Keratinocyte (primary cell): ENCODE data around the gene KLHL35. TPM values are rescaled to one million over a fixed set of nuclear protein-coding genes. Genes with fewer than 3 reads are reported as not detected.

Experiments
- DNase-seq: peaks from one replicate; pipeline ENCODE4 v3.0.0-alpha.2; 2011; ENCODE audit warnings: low read depth, missing footprints, low spot score
- FAIRE-seq: peaks from 2 replicates; lab custom pipeline; 2011; peaks lifted over from hg19 to GRCh38; lab: Jason Lieb, UNC
- H2AFZ ChIP-seq: 2 replicates; pipeline ENCODE4 v1.6.0; 2012; ENCODE audit warnings: low read length, control low read depth, inconsistent platforms; ENCODE audit not compliant: control insufficient read depth
- H3K27ac ChIP-seq: 2 replicates; pipeline ENCODE4 v1.5.1; 2011; ENCODE audit warnings: low read length; ENCODE audit not compliant: control insufficient read depth, insufficient read depth
- H3K27me3 ChIP-seq: 3 replicates; pipeline ENCODE4 v1.6.0; 2011; ENCODE audit warnings: low read length; ENCODE audit not compliant: control insufficient read depth, insufficient read depth; ENCODE audit errors: extremely low read depth
- H3K36me3 ChIP-seq, 2 experiments: 2 replicates in 1 of 2; 3 replicates in 1 of 2; pipeline ENCODE4 v1.5.1; 2011; ENCODE audit warnings: low read length in 2 of 2, mild to moderate bottlenecking in 1 of 2; ENCODE audit not compliant: control insufficient read depth in 2 of 2, insufficient read depth in 2 of 2; ENCODE audit errors: extremely low read depth in 1 of 2
- H3K4me1 ChIP-seq: 3 replicates; pipeline ENCODE4 v1.5.1; 2011; ENCODE audit warnings: low read length; ENCODE audit not compliant: control insufficient read depth, insufficient read depth; ENCODE audit errors: extremely low read depth
- H3K4me2 ChIP-seq: 3 replicates; pipeline ENCODE4 v1.6.0; 2011; ENCODE audit warnings: low read depth, low read length; ENCODE audit not compliant: control insufficient read depth, insufficient read depth; ENCODE audit errors: extremely low read depth
- H3K4me3 ChIP-seq, 3 experiments: fragments of 200-600 bp in 1 of 3; sonication (generic) in 1 of 3; 2 replicates in 2 of 3; 3 replicates in 1 of 3; pipeline ENCODE4 v1.5.1; 2011 to 2016; ENCODE audit warnings: low read length in 3 of 3, mild to moderate bottlenecking in 3 of 3, control low read depth in 2 of 3, inconsistent platforms in 1 of 3, low read depth in 1 of 3, mixed read lengths in 1 of 3, mixed run types in 1 of 3, moderate library complexity in 1 of 3; ENCODE audit not compliant: control insufficient read depth in 2 of 3, insufficient read depth in 2 of 3; ENCODE audit errors: extremely low read depth in 1 of 3
- H3K79me2 ChIP-seq: 2 replicates; pipeline ENCODE4 v1.6.0; 2012; ENCODE audit warnings: low read length; ENCODE audit not compliant: control insufficient read depth, insufficient read depth
- H3K9ac ChIP-seq: 3 replicates; pipeline ENCODE4 v1.6.0; 2011; ENCODE audit warnings: low read length; ENCODE audit not compliant: control insufficient read depth, insufficient read depth; ENCODE audit errors: extremely low read depth
- H3K9me1 ChIP-seq: 3 replicates; pipeline ENCODE4 v1.6.0; 2011; ENCODE audit warnings: low read length; ENCODE audit not compliant: control insufficient read depth, insufficient read depth; ENCODE audit errors: extremely low read depth
- H3K9me3 ChIP-seq: 2 replicates; pipeline ENCODE4 v1.5.1; 2012; ENCODE audit warnings: low read depth, low read length; ENCODE audit not compliant: control insufficient read depth
- H4K20me1 ChIP-seq: 3 replicates; pipeline ENCODE4 v1.6.0; 2011; ENCODE audit warnings: low read length; ENCODE audit not compliant: control insufficient read depth, insufficient read depth; ENCODE audit errors: extremely low read depth
- EZH2 ChIP-seq: IDR thresholded peaks from one replicate; pipeline ENCODE4 v1.6.1; 2012; ENCODE audit warnings: inconsistent platforms, mild to moderate bottlenecking, low read length, moderate library complexity
- dilution Hi-C: fragments of 300-500 bp; cut with MboI; formaldehyde crosslinking; loops from one replicate; pipeline ENCODE4 v1.7.0; 2020; ENCODE audit warnings: low sequenced_read_pairs; ENCODE audit not compliant: extremely low pct_ligation_motif_present
- polyA plus RNA-seq, 5 experiments: library from polyadenylated mRNA; depleted of rRNA in 3 of 5; stranded (reverse) in 3 of 5; stranded (forward) in 1 of 5; unstranded in 1 of 5; fragments of >200 nt; gene quantifications; 1 replicate in 1 of 5; 2 replicates in 3 of 5; 3 replicates in 1 of 5; pipeline versions ENCODE4 v1.2.1 to v1.2.3, GENCODE V29; 2011 to 2012; ENCODE audit warnings: missing spikeins in 2 of 5, low read depth in 1 of 5, low replicate concordance in 1 of 5
- TF ChIP-seq, protein P1 (sequence below), 3 experiments: IDR thresholded peaks in 1 of 3; conservative IDR thresholded peaks in 1 of 3; optimal IDR thresholded peaks in 1 of 3; 2 replicates in 2 of 3; 3 replicates in 1 of 3; pipeline versions ENCODE3 to v1.5.1; 2011; ENCODE audit warnings: low read length in 3 of 3, mild to moderate bottlenecking in 3 of 3, moderate library complexity in 2 of 3, control low read depth in 1 of 3, inconsistent platforms in 1 of 3; ENCODE audit not compliant: insufficient read depth in 2 of 3; ENCODE audit errors: extremely low read depth in 1 of 3

The KLHL35 gene
- polyA plus RNA-seq, 1 donor (not counting 4 experiments of a cell fraction or from before 2014, with no cell fraction given) = 0.58 TPM

GRCh38 chr11:75376175-75376574 lies 56.8 kb downstream of the KLHL35 start:
- H4K20me1 ChIP-seq = no peaks in the 10 kb centered on the region
- TF ChIP-seq, protein P1, sequence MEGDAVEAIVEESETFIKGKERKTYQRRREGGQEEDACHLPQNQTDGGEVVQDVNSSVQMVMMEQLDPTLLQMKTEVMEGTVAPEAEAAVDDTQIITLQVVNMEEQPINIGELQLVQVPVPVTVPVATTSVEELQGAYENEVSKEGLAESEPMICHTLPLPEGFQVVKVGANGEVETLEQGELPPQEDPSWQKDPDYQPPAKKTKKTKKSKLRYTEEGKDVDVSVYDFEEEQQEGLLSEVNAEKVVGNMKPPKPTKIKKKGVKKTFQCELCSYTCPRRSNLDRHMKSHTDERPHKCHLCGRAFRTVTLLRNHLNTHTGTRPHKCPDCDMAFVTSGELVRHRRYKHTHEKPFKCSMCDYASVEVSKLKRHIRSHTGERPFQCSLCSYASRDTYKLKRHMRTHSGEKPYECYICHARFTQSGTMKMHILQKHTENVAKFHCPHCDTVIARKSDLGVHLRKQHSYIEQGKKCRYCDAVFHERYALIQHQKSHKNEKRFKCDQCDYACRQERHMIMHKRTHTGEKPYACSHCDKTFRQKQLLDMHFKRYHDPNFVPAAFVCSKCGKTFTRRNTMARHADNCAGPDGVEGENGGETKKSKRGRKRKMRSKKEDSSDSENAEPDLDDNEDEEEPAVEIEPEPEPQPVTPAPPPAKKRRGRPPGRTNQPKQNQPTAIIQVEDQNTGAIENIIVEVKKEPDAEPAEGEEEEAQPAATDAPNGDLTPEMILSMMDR (optimal IDR thresholded peaks at IDR 0.05 in 1 of 3, IDR thresholded peaks at IDR 0.05 in 1 of 3, conservative IDR thresholded peaks at IDR 0.05 in 1 of 3; ENCODE audit: extremely low read depth in 1 of 3, insufficient read depth in 2 of 3, low read length in 3 of 3) = no peak
- TF ChIP-seq EZH2 = no peak
- H3K9ac ChIP-seq = no peak overlapping the region
- H3K27ac ChIP-seq = no peak overlapping the region
- no peak for DNase-seq
- no peaks in the 10 kb centered on the region for H3K79me2 ChIP-seq
- H3K4me2 ChIP-seq = no peak overlapping the region
- no peaks in the 10 kb centered on the region for H3K9me1 ChIP-seq
- no peaks in the 10 kb centered on the region for H3K36me3 ChIP-seq
- H2AFZ ChIP-seq = no peak overlapping the region
- H3K27me3 ChIP-seq = peaks cover 4% of the 10 kb centered on the region
- dilution Hi-C loops = no loop called here
- no peak overlapping the region for H3K4me3 ChIP-seq
- no peak for FAIRE-seq
- no peaks in the 10 kb centered on the region for H3K9me3 ChIP-seq
- H3K4me1 ChIP-seq = peaks cover 3% of the 10 kb centered on the region

GRCh38 chr11:75375626-75376025 lies 57.4 kb downstream of the KLHL35 start:
- dilution Hi-C loops = no loop called here
- Histone ChIP-seq H3K9ac (no peak overlapping the region), H3K27ac (no peak overlapping the region), H3K4me1 (peaks cover 2% of the 10 kb centered on the region), H3K27me3 (peaks cover 4% of the 10 kb centered on the region), H3K9me1 (no peaks in the 10 kb centered on the region), H3K36me3 (no peaks in the 10 kb centered on the region), H2AFZ (no peak overlapping the region), H3K4me3 (no peak overlapping the region), H3K4me2 (no peak overlapping the region), H3K9me3 (no peaks in the 10 kb centered on the region), H4K20me1 (no peaks in the 10 kb centered on the region), H3K79me2 (no peaks in the 10 kb centered on the region)
- no peak for FAIRE-seq
- no peak for DNase-seq
- TF ChIP-seq EZH2 = no peak
- TF ChIP-seq, protein P1 (optimal IDR thresholded peaks at IDR 0.05 in 1 of 3, IDR thresholded peaks at IDR 0.05 in 1 of 3, conservative IDR thresholded peaks at IDR 0.05 in 1 of 3; ENCODE audit: extremely low read depth in 1 of 3, insufficient read depth in 2 of 3, low read length in 3 of 3) = no peak
